Heart right ventricle (tissue), 16 donors: ENCODE measurements around the gene NF2. TPM values are rescaled to one million over a fixed set of nuclear protein-coding genes. Genes with fewer than 3 reads are reported as not detected.
A peak's percentile ranks its signal among the peaks of the same experiment; 100 is the strongest.

Source experiments
- ATAC-seq, 8 donors: fragments of 200-7000 bp; cut with Tn5 transposase; one replicate each; pipeline ENCODE4 v1.9.1; 2020; ENCODE audit warnings: mild to moderate bottlenecking in 8 of 8, moderate library complexity in 8 of 8, moderate number of reproducible peaks in 1 of 8
- DNase-seq, 2 donors: peaks; one replicate each; pipeline ENCODE4 v3.0.0-alpha.2; 2020
- H3K27ac ChIP-seq, 10 donors: fragments of 200-600 bp; sonication (generic) in 2 of 10; one replicate each; pipeline versions ENCODE4 v1.5.0 to v1.8.0; 2020 to 2022; ENCODE audit warnings: mild to moderate bottlenecking in 3 of 10
- H3K27me3 ChIP-seq, 7 donors: fragments of 200-600 bp; one replicate each; pipeline ENCODE4 v1.8.0; 2021 to 2022; ENCODE audit warnings: mild to moderate bottlenecking in 2 of 7
- H3K36me3 ChIP-seq, 9 donors: fragments of 200-600 bp; sonication (generic) in 1 of 9; one replicate each; pipeline versions ENCODE4 v1.5.0 to v1.8.0; 2020 to 2022; ENCODE audit warnings: mild to moderate bottlenecking in 2 of 9
- H3K4me1 ChIP-seq, 9 donors: fragments of 200-600 bp; sonication (generic) in 1 of 9; one replicate each; pipeline versions ENCODE4 v1.5.0 to v1.8.0; 2020 to 2022; ENCODE audit warnings: mild to moderate bottlenecking in 4 of 9
- H3K4me3 ChIP-seq, 10 donors: fragments of 200-600 bp; sonication (generic) in 2 of 10; one replicate each; pipeline versions ENCODE4 v1.5.0 to v1.8.0; 2020 to 2022; ENCODE audit warnings: mild to moderate bottlenecking in 7 of 10, moderate library complexity in 2 of 10
- H3K9me3 ChIP-seq, 11 donors: fragments of 200-600 bp in 10 of 11; sonication (generic) in 2 of 11; one replicate each; pipeline versions ENCODE4 v1.5.0 to v1.8.0; 2013 to 2022; ENCODE audit warnings: mild to moderate bottlenecking in 2 of 11, control low read depth in 1 of 11, moderate library complexity in 1 of 11
- CTCF ChIP-seq, 9 donors: fragments of 200-600 bp; sonication (generic) in 2 of 9; IDR thresholded peaks; one replicate each; pipeline versions ENCODE4 v1.5.0 to v1.8.0; 2021 to 2022; ENCODE audit warnings: antibody characterized with exemption in 9 of 9, mild to moderate bottlenecking in 5 of 9, moderate library complexity in 1 of 9
- WGBS, 2 donors: extraction: QIAGEN DNeasy Blood & Tissue Kit; methylation state at CpG; one replicate each; pipeline ENCODE4 v1.1.7; 2013; ENCODE audit warnings: inconsistent platforms in 1 of 2; 5-methylcytosine and 5-hydroxymethylcytosine counted together
- intact Hi-C, 10 donors: fragments of 100-400 bp; cut with DNase I; formaldehyde crosslinking; loops; one replicate each; pipeline versions ENCODE4 v1.11.1 to v1.14.2; 2022
- polyA plus RNA-seq, 2 donors: library from polyadenylated mRNA; stranded (reverse); fragments of 200-250 nt; gene quantifications; one replicate each; pipeline ENCODE4 v1.2.3, GENCODE V29; 2013
- total RNA-seq, 10 donors: library from RNA; stranded (reverse); fragmentation: NEBNext Ultra II Directional in 3 of 10; extraction: Animal tissue kit (Norgen Biotek cat#: 25700) in 3 of 10; gene quantifications; one replicate each; pipeline versions ENCODE4 v1.2.1 to v1.2.4, GENCODE V29; 2021 to 2023
- donor health status: Arrhythmogenic right ventricular cardiomyopathy.
- donor health status: ischemic (EF 13 %, LVEDD 7.1; RV severe dilation, severe dysfunction).
- donor health status: healthy with polysubstance abuse.
- donor health status: DM: no; HTN: yes; CAD: no.
- donor health status: DM: no; HTN: no; CAD: no.
- donor health status: ischemic (EF 25% LVEDD 6.9; RV normal size, moderate dysfunction).
- donor health status: ischemic (EF 25% LVEDD 5.7; RV mildly dilated, moderate dysfunction).
- donor health status: healthy.
- donor health status: DM: yes; HTN: yes; CAD: no.
- donor health status: Ischemic cardiomyopathy.
- donor health status: ischemic (EF 35%, LVEDD 5.7; RV mildly dilated, moderate dysfunction).
- donor health status: nonischemic (EF 11% LVEDD 7.7; RV severe dilation, severe dysfunction).
- donor health status: DM: yes; HTN: yes; CAD: no.
- donor health status: PGD.
- donor health status: ischemic (EF 29% LVEDD 5.4; RV normal size, mild dysfunction).
- donor health status: nonischemic (EF 23%, LVEDD 6.1; RV moderate dilation, normal function).

NF2 gene
- total and polyA plus RNA-seq, 12 donors, result 9.7 to 59.4 (median 43.8) TPM

GRCh38 chr22:29733362-29734201 is 130.1 kb downstream of the NF2 start:
- peak in 6 of 8 donors; percentile 11 to 57 (median 40) for ATAC-seq
- 73 to 75% methylated on average over 19 of the region's 19 CpGs for WGBS, 2 donors
- no peak overlapping the region for H3K4me3 ChIP-seq

GRCh38 chr22:29734406-29734805 is 131.0 kb downstream of the NF2 start:
- WGBS, 2 donors, result 90 to 94% methylated on average over 8 of the region's 8 CpGs
- ATAC-seq (no peak), DNase-seq (no peak)
- no peak overlapping the region for H3K27ac ChIP-seq
- intact Hi-C loops, result no loop called here
- H3K9me3 ChIP-seq, result no peaks in the 10 kb centered on the region
- no peaks in the 10 kb centered on the region for H3K27me3 ChIP-seq
- H3K4me3 ChIP-seq, result no peak overlapping the region
- H3K4me1 ChIP-seq, result peaks cover 0 to 11% (median 0%) of the 10 kb centered on the region in 9 donors
- peaks cover 0 to 83% (median 0%) of the 10 kb centered on the region in 9 donors for H3K36me3 ChIP-seq
- TF ChIP-seq CTCF (IDR thresholded peaks at IDR 0.05), result no peak

More at GRCh38 chr22:29733362-29734201, 130.1 kb downstream of the NF2 start:
- no peak for TF ChIP-seq CTCF (IDR thresholded peaks at IDR 0.05)
- peak in 1 of 2 donors; percentile 37 for DNase-seq
- Histone ChIP-seq H3K9me3 (no peaks in the 10 kb centered on the region), H3K4me1 (peaks cover 0 to 11% (median 0%) of the 10 kb centered on the region in 9 donors), H3K27ac (no peak overlapping the region), H3K36me3 (peaks cover 0 to 75% (median 0%) of the 10 kb centered on the region in 9 donors), H3K27me3 (no peaks in the 10 kb centered on the region)
- intact Hi-C loops, result no loop called here

- Histone ChIP-seq H3K27me3 (no peaks in the 10 kb centered on the region), H3K4me1 (peaks cover 0 to 11% (median 0%) of the 10 kb centered on the region in 9 donors), H3K36me3 (peaks cover 0 to 87% (median 0%) of the 10 kb centered on the region in 9 donors), H3K4me3 (no peak overlapping the region), H3K9me3 (no peaks in the 10 kb centered on the region), H3K27ac (no peak overlapping the region)
- intact Hi-C loops, result no loop called here
- no peak for TF ChIP-seq CTCF (IDR thresholded peaks at IDR 0.05)
- DNase-seq, result no peak
- ATAC-seq, result no peak
- WGBS, 2 donors, result 70 to 80% methylated on average over 9 of the region's 9 CpGs
Observed at GRCh38 chr22:29734838-29735237, 131.4 kb downstream of the NF2 start.

- Histone ChIP-seq H3K4me1 (peaks cover 0 to 11% (median 0%) of the 10 kb centered on the region in 9 donors), H3K27me3 (no peaks in the 10 kb centered on the region), H3K36me3 (peaks cover 0 to 88% (median 2%) of the 10 kb centered on the region in 9 donors), H3K4me3 (no peak overlapping the region), H3K9me3 (no peaks in the 10 kb centered on the region), H3K27ac (no peak overlapping the region)
- DNase-seq, result no peak
- TF ChIP-seq CTCF (IDR thresholded peaks at IDR 0.05), result no peak
- intact Hi-C loops, result no loop called here
- ATAC-seq, result no peak
- 73 to 92% methylated on average over 1 of the region's 1 CpG for WGBS, 2 donors
Observed at GRCh38 chr22:29735416-29735815, 132.0 kb downstream of the NF2 start.
